Thoracic aorta endothelial cell (primary cell): ENCODE data around the gene MRPL38. TPM values are rescaled to one million over a fixed set of nuclear protein-coding genes. Genes with fewer than 3 reads are reported as not detected.

Experiments used
- total RNA-seq: library from RNA; depleted of rRNA; stranded (reverse); fragments of >200 nt; gene quantifications from 2 replicates; pipeline ENCODE4 v1.2.3, GENCODE V29; 2012

MRPL38 gene
- 37.6 and 43.0 TPM in 2 replicates for total RNA-seq

GRCh38 chr17:75904749-75905521 is at the start of gene MRPL38:
MRPL38 (minus strand) TSS chr17:75904884; CDS start chr17:75904875, 9 bp downstream.

GRCh38 chr17:75940727-75941441 is 36.2 kb upstream of the MRPL38 start, which contains the start of gene FBF1:
FBF1 (minus strand) TSS chr17:75941042; CDS start chr17:75938149, 2,893 bp downstream.

GRCh38 chr17:75896415-75897159 is 8.1 kb downstream of the MRPL38 start, which contains the start of gene TRIM65:
TRIM65 (minus strand) TSS chr17:75896951; CDS start chr17:75896937, 14 bp downstream.

GRCh38 chr17:75878174-75878998 is 26.3 kb downstream of the MRPL38 start, which contains the start of gene TRIM47:
TRIM47 (minus strand) TSS chr17:75878581; CDS start chr17:75878548, 33 bp downstream.

GRCh38 chr17:75855310-75856061 is 49.2 kb downstream of the MRPL38 start, which contains the start of gene WBP2:
WBP2 (minus strand) TSS chr17:75855335; CDS start chr17:75855297, 38 bp downstream.

Other genes with a start within 250 kb of the MRPL38 start
- 20.2 and 20.8 TPM in 2 replicates for gene RECQL5, start 237.7 kb downstream of the MRPL38 start, total RNA-seq
- gene SAP30BP, start 237.5 kb downstream of the MRPL38 start, total RNA-seq, result 78.5 and 94.8 TPM in 2 replicates
- gene ITGB4, start 183.4 kb downstream of the MRPL38 start, total RNA-seq, result 3.7 TPM in 2 replicates
- 37.8 and 42.7 TPM in 2 replicates for gene GALK1, start 139.7 kb downstream of the MRPL38 start, total RNA-seq
- 18.5 and 23.1 TPM in 2 replicates for gene UNK, start 120.1 kb downstream of the MRPL38 start, total RNA-seq
- gene UNC13D, start 60.5 kb downstream of the MRPL38 start, total RNA-seq, result 3.5 and 3.7 TPM in 2 replicates
- gene WBP2, start 49.5 kb downstream of the MRPL38 start, total RNA-seq, result 21.3 and 38.9 TPM in 2 replicates
- 21.5 and 38.1 TPM in 2 replicates for gene TRIM47, start 26.3 kb downstream of the MRPL38 start, total RNA-seq
- 16.9 and 26.8 TPM in 2 replicates for gene TRIM65, start 7.9 kb downstream of the MRPL38 start, total RNA-seq
- gene FBF1, start 36.2 kb upstream of the MRPL38 start, total RNA-seq, result 7.7 TPM in 2 replicates
- gene ACOX1, start 74.3 kb upstream of the MRPL38 start, total RNA-seq, result 64.3 and 67.8 TPM in 2 replicates
- gene TEN1, start 74.4 kb upstream of the MRPL38 start, total RNA-seq, result 11.5 and 14.1 TPM in 2 replicates
- gene CDK3, start 96.0 kb upstream of the MRPL38 start, total RNA-seq, result 0.40 and 0.86 TPM in 2 replicates
- not detected in 2 replicates for gene EVPL, start 122.4 kb upstream of the MRPL38 start, total RNA-seq
- gene SRP68, start 167.6 kb upstream of the MRPL38 start, total RNA-seq, result 46.4 and 48.1 TPM in 2 replicates
- gene GALR2, start 169.9 kb upstream of the MRPL38 start, total RNA-seq, result not detected in 2 replicates
- gene ZACN, start 174.3 kb upstream of the MRPL38 start, total RNA-seq, result 0.07 TPM in 1 of 2 replicates, not detected in the other
- gene EXOC7, start 198.9 kb upstream of the MRPL38 start, total RNA-seq, result 67.6 and 70.4 TPM in 2 replicates
- not detected in 2 replicates for gene FOXJ1, start 236.4 kb upstream of the MRPL38 start, total RNA-seq